Smooth muscle cell of the brain vasculature (primary cell): ENCODE measurements around the gene TMEM115.
"Not testable (repeated sequence)": the region's sequence is repeated elsewhere in the genome, so short reads cannot be mapped to it uniquely, and the experiment has no call there.

Source experiments
- DNase-seq: peaks from one replicate; pipeline ENCODE4 v3.0.0-alpha.2; 2012; ENCODE audit warnings: low read depth, low spot score

TMEM115 gene

DNA sequence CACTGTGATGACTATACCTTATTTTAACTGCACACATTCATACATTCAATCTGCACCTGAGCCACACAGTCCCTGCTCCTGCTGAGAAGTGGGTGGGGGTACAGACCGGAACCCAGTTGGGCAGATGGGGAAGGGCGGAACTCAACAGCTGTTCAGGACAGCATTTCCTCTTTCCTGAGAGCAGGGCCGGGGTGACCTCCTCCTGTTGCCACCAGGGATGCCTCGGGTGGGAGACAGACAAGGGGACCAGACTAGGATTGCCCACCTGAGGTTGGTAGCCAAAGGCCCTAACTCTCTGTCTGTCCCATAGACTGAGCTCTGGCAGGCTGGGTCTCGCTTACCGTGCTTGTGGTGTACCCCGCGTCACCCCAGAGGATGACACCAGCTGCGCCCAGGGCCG, 40.7 kb downstream of the TMEM115 start:
- DNase-seq, result no peak

DNA sequence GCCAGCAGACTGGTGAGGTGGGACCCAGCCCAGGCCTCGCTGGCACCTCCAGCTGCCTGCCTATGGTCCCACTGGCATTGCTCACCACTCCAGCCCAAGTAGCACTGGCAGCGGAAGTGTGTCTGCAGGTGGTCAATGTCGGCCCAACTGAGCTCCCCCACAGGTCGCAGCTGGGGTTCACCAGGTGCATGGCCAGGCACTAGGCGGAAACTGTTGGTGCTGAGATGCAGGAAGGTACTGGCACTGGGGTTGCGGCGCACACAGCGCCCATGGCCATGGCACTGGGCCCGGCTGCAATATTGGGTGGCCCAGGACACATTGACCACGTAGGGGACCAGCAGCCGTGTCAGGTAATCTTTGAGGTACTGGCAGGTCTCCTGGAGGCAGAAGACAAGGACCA, 41.2 kb downstream of the TMEM115 start:
- no peak for DNase-seq

DNA sequence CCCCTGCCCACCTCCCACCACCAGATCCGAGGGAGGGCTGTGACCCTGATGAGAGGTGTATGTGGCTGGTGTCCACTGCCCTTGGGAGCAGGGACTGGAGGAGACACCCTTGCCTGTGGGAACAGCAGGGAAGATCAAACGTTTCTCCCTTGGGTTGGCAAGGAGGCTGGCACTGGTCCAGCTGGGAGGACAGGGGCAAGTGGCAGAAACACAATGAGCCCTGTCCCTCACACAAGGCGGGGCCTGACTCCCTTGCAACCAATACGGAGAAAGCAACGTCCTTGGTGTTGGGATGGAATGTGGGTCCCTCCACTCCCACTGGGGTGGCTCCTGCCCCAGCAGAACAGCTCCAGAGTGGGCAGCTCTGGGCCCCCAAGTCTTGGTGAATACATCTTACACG, 42.0 kb downstream of the TMEM115 start:
- DNase-seq, result no peak

DNA sequence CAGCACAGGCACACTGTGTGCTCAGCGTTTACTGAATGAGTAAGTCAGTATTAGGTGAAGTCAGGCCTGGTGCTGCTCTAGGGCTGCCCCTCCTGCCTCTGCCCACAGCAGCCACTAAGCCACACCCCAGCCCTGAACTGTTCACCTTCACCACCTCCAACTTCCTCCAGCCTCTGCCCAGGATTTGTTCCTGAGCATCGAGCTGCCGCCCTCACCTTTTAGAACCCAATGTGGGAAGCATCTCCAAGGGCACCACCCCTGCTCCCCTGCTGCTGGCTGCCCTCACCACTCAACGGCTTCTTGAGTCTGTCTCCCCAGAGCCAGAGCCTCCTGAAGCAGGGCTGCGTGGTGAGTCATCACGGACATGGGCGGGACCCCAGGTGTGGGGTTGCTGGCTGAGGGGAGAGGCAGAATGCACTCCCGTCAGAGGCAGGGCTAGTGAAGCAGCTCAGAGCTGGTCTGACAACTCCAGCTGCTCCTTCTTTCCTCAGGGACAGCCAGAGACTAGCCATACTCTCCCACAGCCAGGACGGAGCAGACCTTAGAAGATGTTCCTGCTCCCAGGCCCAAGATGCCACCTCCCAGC, 42.6 kb downstream of the TMEM115 start:
- DNase-seq, result no peak

DNA sequence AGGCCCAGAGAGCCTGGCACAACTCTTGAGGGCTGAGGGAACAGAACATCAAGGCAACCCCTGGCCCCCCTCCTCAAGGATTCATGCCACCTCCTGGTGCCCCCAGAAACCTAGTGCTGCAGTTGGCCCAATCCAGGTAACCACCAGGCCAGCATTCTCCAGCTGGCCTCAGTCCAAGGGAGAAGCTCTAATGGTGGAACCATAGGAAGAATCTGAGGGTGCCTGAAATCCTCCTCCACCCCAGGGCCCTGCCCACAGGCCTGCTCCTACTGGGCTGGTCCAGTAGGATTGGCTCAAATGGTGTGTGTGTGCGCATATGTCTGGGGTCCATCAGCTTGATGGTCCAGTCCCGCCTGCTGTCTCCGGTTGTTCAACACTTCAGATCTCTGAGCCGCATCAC, 44.5 kb downstream of the TMEM115 start:
- DNase-seq, result no peak

DNA sequence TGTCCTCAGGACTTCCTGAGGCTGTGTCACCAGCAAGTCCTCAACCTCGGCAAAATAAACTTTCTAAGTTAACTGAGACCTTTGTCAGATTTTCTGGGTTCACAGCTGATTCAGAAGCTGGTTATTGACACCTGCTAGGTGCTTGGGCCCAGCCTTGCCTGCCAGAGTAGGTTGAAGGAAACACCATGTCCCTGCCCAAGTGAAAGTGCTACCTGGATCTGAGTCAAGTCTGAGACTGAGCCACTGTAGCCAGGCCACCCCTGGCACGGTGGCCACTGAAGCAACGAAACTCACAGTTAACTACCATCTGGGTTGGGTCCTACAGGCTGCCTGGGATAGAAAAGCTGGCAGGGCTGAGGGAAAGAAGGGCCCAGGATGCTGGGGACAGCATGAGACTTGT, 45.0 kb downstream of the TMEM115 start:
- no peak for DNase-seq

DNA sequence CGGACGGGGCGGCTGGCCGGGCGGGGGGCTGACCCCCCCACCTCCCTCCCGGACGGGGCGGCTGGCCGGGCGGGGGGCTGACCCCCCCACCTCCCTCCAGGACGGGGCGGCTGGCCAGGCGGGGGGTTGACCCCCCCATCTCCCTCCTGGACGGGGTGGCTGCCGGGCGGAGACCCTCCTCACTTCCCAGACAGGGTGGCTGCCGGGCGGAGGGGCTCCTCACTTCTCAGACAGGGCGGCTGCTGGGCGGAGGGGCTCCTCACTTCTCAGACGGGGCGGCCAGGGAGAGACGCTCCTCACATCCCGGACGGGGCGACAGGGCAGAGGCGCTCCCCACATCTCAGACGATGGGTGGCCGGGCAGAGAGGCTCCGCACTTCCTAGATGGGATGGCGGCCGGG, 47.3 kb downstream of the TMEM115 start:
- DNase-seq, result not testable (repeated sequence)
